ENCODE measurements around the gene COG4.

The COG4 gene

GRCh38 chr16:70480127-70481105 lies 42.9 kb downstream of the COG4 start:
- no peak for DNase-seq (ENCODE audit: low spot score)

GRCh38 chr16:70478912-70479341 lies 44.4 kb downstream of the COG4 start:
- DNase-seq (ENCODE audit: low spot score) = no peak

GRCh38 chr16:70478169-70478568 lies 45.2 kb downstream of the COG4 start:
- no peak for DNase-seq (ENCODE audit: low spot score)

- peak; percentile 93 for DNase-seq (ENCODE audit: low spot score)
Observed at GRCh38 chr16:70476272-70477020, 46.9 kb downstream of the COG4 start.

- no peak for DNase-seq (ENCODE audit: low spot score)
Observed at GRCh38 chr16:70475054-70475871, 48.1 kb downstream of the COG4 start.

GRCh38 chr16:70474320-70475053 lies 48.9 kb downstream of the COG4 start:
- no peak for DNase-seq (ENCODE audit: low spot score)

GRCh38 chr16:70473446-70474319 lies 49.7 kb downstream of the COG4 start:
- no peak for DNase-seq (ENCODE audit: low spot score)

- DNase-seq (ENCODE audit: low spot score) = no peak
Observed at GRCh38 chr16:70472786-70473433, 50.4 kb downstream of the COG4 start.

- no peak for DNase-seq (ENCODE audit: low spot score)
Observed at GRCh38 chr16:70470927-70471341, 52.4 kb downstream of the COG4 start.

- DNase-seq (ENCODE audit: low spot score) = no peak
Observed at GRCh38 chr16:70470141-70470926, 53.0 kb downstream of the COG4 start.

- no peak for DNase-seq (ENCODE audit: low spot score)
Observed at GRCh38 chr16:70468776-70469525, 54.4 kb downstream of the COG4 start.

GRCh38 chr16:70467608-70468007 lies 55.7 kb downstream of the COG4 start:
- no peak for DNase-seq (ENCODE audit: low spot score)

GRCh38 chr16:70467113-70467512 lies 56.2 kb downstream of the COG4 start:
- DNase-seq (ENCODE audit: low spot score) = no peak

GRCh38 chr16:70466805-70467076 lies 56.6 kb downstream of the COG4 start:
- no peak for DNase-seq (ENCODE audit: low spot score)

- no peak for DNase-seq (ENCODE audit: low spot score)
Observed at GRCh38 chr16:70465999-70466804, 57.2 kb downstream of the COG4 start.

- no peak for DNase-seq (ENCODE audit: low spot score)
Observed at GRCh38 chr16:70463235-70463634, 60.1 kb downstream of the COG4 start.

- DNase-seq (ENCODE audit: low spot score) = no peak
Observed at GRCh38 chr16:70460737-70461261, 62.6 kb downstream of the COG4 start.
